Measurements from ENCODE around the gene ADNP2.
"Not testable (repeated sequence)": the region's sequence is repeated elsewhere in the genome, so short reads cannot be mapped to it uniquely, and the experiment has no call there.

The ADNP2 gene

DNA sequence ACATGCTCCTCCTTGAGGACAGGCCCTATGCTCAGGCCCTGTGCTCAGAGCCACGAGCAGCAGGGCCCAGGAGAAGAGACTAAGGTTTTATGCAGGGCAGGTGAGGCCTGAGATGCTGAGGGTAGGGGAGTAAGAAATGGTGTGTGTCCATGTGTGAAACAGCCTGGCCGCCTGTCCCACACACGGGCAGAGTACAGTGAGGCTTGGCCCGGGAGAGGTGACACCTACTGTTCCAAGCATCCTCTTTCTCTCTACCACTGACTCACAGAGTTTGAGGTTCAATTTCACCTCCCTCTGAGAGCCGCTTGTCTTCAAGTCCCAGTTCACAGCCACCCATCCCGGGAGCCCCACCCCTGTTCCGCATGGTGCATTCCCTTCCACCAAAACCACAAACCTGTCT lies 54.1 kb downstream of the ADNP2 start:
- H3K4me3 ChIP-seq (ENCODE audit: low read depth, low read length) = no peak overlapping the region
- TF ChIP-seq, protein P1, sequence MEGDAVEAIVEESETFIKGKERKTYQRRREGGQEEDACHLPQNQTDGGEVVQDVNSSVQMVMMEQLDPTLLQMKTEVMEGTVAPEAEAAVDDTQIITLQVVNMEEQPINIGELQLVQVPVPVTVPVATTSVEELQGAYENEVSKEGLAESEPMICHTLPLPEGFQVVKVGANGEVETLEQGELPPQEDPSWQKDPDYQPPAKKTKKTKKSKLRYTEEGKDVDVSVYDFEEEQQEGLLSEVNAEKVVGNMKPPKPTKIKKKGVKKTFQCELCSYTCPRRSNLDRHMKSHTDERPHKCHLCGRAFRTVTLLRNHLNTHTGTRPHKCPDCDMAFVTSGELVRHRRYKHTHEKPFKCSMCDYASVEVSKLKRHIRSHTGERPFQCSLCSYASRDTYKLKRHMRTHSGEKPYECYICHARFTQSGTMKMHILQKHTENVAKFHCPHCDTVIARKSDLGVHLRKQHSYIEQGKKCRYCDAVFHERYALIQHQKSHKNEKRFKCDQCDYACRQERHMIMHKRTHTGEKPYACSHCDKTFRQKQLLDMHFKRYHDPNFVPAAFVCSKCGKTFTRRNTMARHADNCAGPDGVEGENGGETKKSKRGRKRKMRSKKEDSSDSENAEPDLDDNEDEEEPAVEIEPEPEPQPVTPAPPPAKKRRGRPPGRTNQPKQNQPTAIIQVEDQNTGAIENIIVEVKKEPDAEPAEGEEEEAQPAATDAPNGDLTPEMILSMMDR (IDR thresholded peaks at IDR 0.05; ENCODE audit: insufficient read depth, low read length, missing control alignments) = no peak
- POLR2A ChIA-PET = no interaction called here
- CTCF ChIA-PET = interaction anchor here (10.2 kb wide), 1 partner anchor 89 kb away, joined by 195 read pairs; the partner anchor contains the start of gene PARD6G
- no peak for DNase-seq (ENCODE audit: low read depth, low spot score)

DNA sequence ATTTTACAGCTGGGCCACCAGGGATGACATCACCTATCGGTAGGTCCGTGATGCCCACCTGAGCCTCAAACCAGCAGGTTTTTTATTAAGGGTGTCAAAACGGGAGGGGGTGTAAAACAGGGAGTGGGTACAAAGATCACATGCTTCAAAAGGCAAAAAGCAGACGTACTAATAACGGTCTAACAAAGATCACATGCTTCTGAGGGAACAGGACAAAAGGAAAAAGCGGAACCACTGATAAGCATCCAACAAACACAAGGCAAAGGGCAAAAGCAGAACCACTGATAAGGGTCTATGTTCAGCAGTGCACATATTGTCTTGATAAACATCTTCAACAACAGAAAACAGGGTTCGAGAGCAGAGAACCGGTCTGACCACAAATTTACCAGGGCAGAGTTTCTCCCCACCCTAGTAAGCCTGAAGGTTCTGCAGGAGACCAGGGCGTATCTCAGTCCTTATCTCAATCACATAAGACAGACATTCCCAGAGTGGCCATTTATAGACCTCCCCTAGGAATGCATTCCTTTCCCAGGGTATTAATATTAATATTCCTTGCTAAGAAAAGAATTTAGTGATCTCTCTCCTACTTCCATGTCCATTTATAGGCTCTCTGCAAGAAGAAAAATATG lies 55.8 kb downstream of the ADNP2 start:
- H3K4me3 ChIP-seq (ENCODE audit: low read depth, low read length); CTCF ChIA-PET; DNase-seq (ENCODE audit: low read depth, low spot score); POLR2A ChIA-PET: not testable (repeated sequence)

DNA sequence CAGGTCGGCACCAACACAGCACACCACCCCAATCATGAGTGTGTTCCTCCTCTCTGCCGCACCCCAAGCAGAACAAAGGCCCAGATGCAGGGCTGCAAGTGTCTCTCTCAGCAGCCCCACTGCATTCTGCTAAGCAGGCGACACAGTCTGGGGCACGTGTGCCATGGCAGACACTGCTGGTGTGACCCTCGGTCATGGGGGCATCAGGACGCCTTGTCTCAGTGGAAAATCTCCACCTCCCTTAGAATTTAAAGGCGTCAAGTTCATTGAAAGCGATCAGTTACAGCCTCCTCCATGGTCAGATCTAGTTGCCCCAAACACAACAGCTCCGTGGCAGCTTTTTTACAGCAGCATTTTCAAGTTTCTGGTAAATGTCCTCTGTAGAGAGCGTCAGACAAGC lies 57.2 kb downstream of the ADNP2 start:
- no peak for DNase-seq (ENCODE audit: low read depth, low spot score)
- ChIA-PET POLR2A (no interaction called here), CTCF (interaction anchor here (1.1 to 11.5 kb wide), 2 partner anchors 9 to 89 kb away, joined by 3 to 133 read pairs; no protein-coding TSS in a partner anchor)
- H3K4me3 ChIP-seq (ENCODE audit: low read depth, low read length) = no peak overlapping the region
- TF ChIP-seq, protein P1 (IDR thresholded peaks at IDR 0.05; ENCODE audit: insufficient read depth, low read length, missing control alignments) = no peak

DNA sequence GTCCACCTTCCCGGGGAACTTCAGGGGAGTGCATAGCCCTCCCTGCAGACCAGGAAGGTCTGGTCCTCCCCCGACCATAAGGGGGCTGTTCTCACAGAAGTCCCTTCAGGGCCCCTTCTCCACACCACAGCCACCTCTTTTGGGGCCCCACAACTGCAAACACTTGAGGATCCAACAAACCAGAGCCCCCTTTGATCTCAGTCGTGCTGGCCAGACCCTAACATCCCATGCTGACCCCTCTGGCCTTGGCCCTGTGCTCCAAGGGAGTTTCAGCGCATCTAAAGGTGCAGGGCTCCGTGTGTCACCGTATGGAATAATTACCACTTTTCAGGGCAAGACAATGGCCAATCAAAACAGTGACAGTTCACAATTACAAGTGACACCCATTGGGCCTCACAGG lies 57.7 kb downstream of the ADNP2 start:
- POLR2A ChIA-PET = no interaction called here
- H3K4me3 ChIP-seq (ENCODE audit: low read depth, low read length) = no peak overlapping the region
- CTCF ChIA-PET = interaction anchor here (11.5 kb wide), 1 partner anchor 9 kb away, joined by 133 read pairs; no protein-coding TSS in a partner anchor
- TF ChIP-seq, protein P1 (IDR thresholded peaks at IDR 0.05; ENCODE audit: insufficient read depth, low read length, missing control alignments) = no peak
- no peak for DNase-seq (ENCODE audit: low read depth, low spot score)

DNA sequence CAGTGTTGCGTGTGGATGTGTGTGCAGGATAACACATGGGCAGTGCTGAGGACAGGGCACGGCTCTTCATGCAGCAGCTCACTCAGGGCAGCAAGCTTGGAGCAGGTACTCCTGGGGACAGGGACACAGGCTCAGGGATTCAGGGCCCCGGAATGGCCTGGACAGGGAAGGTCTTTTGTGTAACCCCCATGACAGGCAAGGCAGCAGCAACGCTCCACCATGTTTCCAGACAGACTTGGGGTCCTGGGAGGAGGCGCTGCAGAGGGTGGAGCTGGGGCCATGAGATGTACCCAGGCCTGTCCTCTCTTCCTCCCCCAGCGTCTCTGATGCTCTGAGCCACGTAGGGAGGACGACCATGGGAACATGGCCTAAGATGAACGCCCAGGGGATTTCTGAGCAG lies 58.3 kb downstream of the ADNP2 start:
- CTCF ChIA-PET = interaction anchor here (1.7 to 11.5 kb wide), 2 partner anchors 10 to 89 kb away, joined by 3 to 133 read pairs; no protein-coding TSS in a partner anchor
- POLR2A ChIA-PET = interaction anchor here (0.9 kb wide), 1 partner anchor 8 kb away, joined by 3 read pairs; no protein-coding TSS in a partner anchor

DNA sequence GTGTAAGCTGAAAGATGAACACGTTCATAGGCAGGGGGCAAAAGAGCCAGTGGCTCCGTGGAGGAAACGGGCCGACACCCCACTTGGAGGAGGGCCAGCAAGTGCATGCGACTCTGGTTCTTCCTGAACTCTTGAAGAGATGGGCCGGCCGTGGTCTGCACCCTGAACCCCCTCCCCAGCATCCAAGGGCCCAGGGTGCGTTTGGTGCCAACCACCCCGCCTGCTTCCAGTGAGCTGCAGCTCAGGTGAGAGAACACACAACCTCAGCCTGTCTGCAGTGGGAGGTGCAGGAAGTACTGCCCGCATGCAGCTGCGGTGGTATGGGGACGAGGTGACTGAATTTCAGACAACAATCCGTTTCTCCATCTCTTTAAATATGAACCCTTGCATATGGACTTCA lies 58.9 kb downstream of the ADNP2 start:
- no peak overlapping the region for H3K4me3 ChIP-seq (ENCODE audit: low read depth, low read length)
- TF ChIP-seq, protein P1 (IDR thresholded peaks at IDR 0.05; ENCODE audit: insufficient read depth, low read length, missing control alignments) = no peak
- no peak for DNase-seq (ENCODE audit: low read depth, low spot score)
- CTCF ChIA-PET = interaction anchor here (1.7 to 11.5 kb wide), 2 partner anchors 11 to 89 kb away, joined by 3 to 133 read pairs; no protein-coding TSS in a partner anchor
- POLR2A ChIA-PET = interaction anchor here (0.9 kb wide), 1 partner anchor 8 kb away, joined by 3 read pairs; no protein-coding TSS in a partner anchor

More for the DNA sequence above, 58.3 kb downstream of the ADNP2 start:
- TF ChIP-seq, protein P1 (IDR thresholded peaks at IDR 0.05; ENCODE audit: insufficient read depth, low read length, missing control alignments) = no peak
- no peak overlapping the region for H3K4me3 ChIP-seq (ENCODE audit: low read depth, low read length)
- no peak for DNase-seq (ENCODE audit: low read depth, low spot score)
